WTC11 (cell line): ENCODE results near the gene DCAF5. TPM values are rescaled to one million over a fixed set of nuclear protein-coding genes. Genes with fewer than 3 reads are reported as not detected.

Experiments used
- ATAC-seq: fragments of 200-7000 bp; cut with Tn5 transposase; 2 replicates; pipeline ENCODE4 v1.10.0; 2021; ENCODE audit warnings: mild to moderate bottlenecking, moderate library complexity
- CTCF ChIA-PET: fragments of 300-600 bp; sonication (Branson Sonifier 250); formaldehyde crosslinking; loops from one replicate; lab custom pipeline; 2021; ENCODE audit warnings: antibody characterized with exemption; lab: Charles Lee
- POLR2A ChIA-PET: fragments of 350-600 bp; sonication (Branson Sonifier 250); formaldehyde crosslinking; loops from one replicate; lab custom pipeline; 2021; ENCODE audit warnings: antibody characterized with exemption; lab: Charles Lee
- DNase-seq: peaks from one replicate; pipeline ENCODE4 v3.0.0; 2021; ENCODE audit warnings: low spot score
- H3K27ac Mint-ChIP-seq: 2 replicates; pipeline ENCODE4 v1.8.0; 2021; ENCODE audit warnings: mixed read lengths
- H3K27me3 Mint-ChIP-seq: 2 replicates; pipeline ENCODE4 v1.8.0; 2021; ENCODE audit warnings: low read depth, mild to moderate bottlenecking, moderate library complexity, mixed read lengths
- H3K36me3 Mint-ChIP-seq: 2 replicates; pipeline ENCODE4 v1.8.0; 2021; ENCODE audit warnings: mixed read lengths
- H3K4me1 Mint-ChIP-seq: 2 replicates; pipeline ENCODE4 v1.8.0; 2022; ENCODE audit warnings: mixed read lengths
- H3K4me3 Mint-ChIP-seq: 2 replicates; pipeline ENCODE4 v1.8.0; 2021; ENCODE audit warnings: mild to moderate bottlenecking, moderate library complexity, mixed read lengths
- H3K9me3 Mint-ChIP-seq: 2 replicates; pipeline ENCODE4 v1.8.0; 2021; ENCODE audit warnings: mixed read lengths
- CREM ChIP-seq: sonication (generic); formaldehyde crosslinking; IDR thresholded peaks from 2 replicates; pipeline ENCODE4 v1.8.1; 2022; ENCODE audit warnings: mild to moderate bottlenecking, missing genetic modification reagents, moderate library complexity
- EMX1 ChIP-seq: fragments of 250-450 bp; sonication (Bioruptor Pico); IDR thresholded peaks from 2 replicates; pipeline ENCODE4 v1.8.0; 2021; ENCODE audit warnings: mild to moderate bottlenecking
- ESRRA ChIP-seq: sonication (generic); formaldehyde crosslinking; IDR thresholded peaks from 2 replicates; pipeline ENCODE4 v1.8.1; 2022; ENCODE audit warnings: mild to moderate bottlenecking, missing genetic modification reagents, borderline replicate concordance
- GABPB1 ChIP-seq: sonication (generic); formaldehyde crosslinking; IDR thresholded peaks from 2 replicates; pipeline ENCODE4 v1.8.1; 2023; ENCODE audit warnings: mild to moderate bottlenecking, missing genetic modification reagents
- GRHL2 ChIP-seq: fragments of 250-450 bp; sonication (Bioruptor Pico); IDR thresholded peaks from 2 replicates; pipeline ENCODE4 v1.8.0; 2022; ENCODE audit warnings: mild to moderate bottlenecking, moderate library complexity; ENCODE audit not compliant: insufficient replicate concordance, severe bottlenecking
- GTF2I ChIP-seq: fragments of 250-450 bp; sonication (Bioruptor Pico); conservative IDR thresholded peaks from 2 replicates; pipeline ENCODE4 v1.4.0; 2021; ENCODE audit warnings: mild to moderate bottlenecking
- IRF2 ChIP-seq: sonication (generic); formaldehyde crosslinking; IDR thresholded peaks from 2 replicates; pipeline ENCODE4 v1.8.0; 2022; ENCODE audit warnings: low read depth, missing genetic modification reagents, borderline replicate concordance
- MYBL2 ChIP-seq: sonication (generic); formaldehyde crosslinking; IDR thresholded peaks from 2 replicates; pipeline ENCODE4 v1.8.1; 2023; ENCODE audit warnings: mild to moderate bottlenecking, moderate library complexity, missing genetic modification reagents
- NFE2L1 ChIP-seq: sonication (generic); formaldehyde crosslinking; IDR thresholded peaks from 2 replicates; pipeline ENCODE4 v1.8.1; 2023; ENCODE audit warnings: missing genetic modification reagents
- NR3C1 ChIP-seq: sonication (generic); formaldehyde crosslinking; conservative IDR thresholded peaks from 2 replicates; pipeline ENCODE4 v1.8.1; 2023; ENCODE audit warnings: low read depth, mild to moderate bottlenecking, missing genetic modification reagents
- ZNF263 ChIP-seq: sonication (generic); formaldehyde crosslinking; IDR thresholded peaks from 2 replicates; pipeline ENCODE4 v1.8.1; 2022; ENCODE audit warnings: low read depth, mild to moderate bottlenecking, moderate library complexity, missing genetic modification reagents
- ZNF423 ChIP-seq: fragments of 250-450 bp; sonication (Bioruptor Pico); IDR thresholded peaks from 2 replicates; pipeline ENCODE4 v2.1.2; 2022; ENCODE audit warnings: mild to moderate bottlenecking, moderate library complexity
- total RNA-seq: library from RNA; stranded (reverse); gene quantifications from 3 replicates; pipeline ENCODE4 v1.2.3, GENCODE V29; 2021
- TF ChIP-seq, protein P1 (sequence below): fragments of 250-450 bp; sonication (Bioruptor Pico); IDR thresholded peaks from 2 replicates; pipeline ENCODE4 v1.9.0; 2021; ENCODE audit warnings: mild to moderate bottlenecking
- TF ChIP-seq, protein P2 (sequence below): fragments of 250-450 bp; sonication (Bioruptor Pico); IDR thresholded peaks from 2 replicates; pipeline ENCODE4 v2.1.2; 2022; ENCODE audit warnings: mild to moderate bottlenecking, moderate library complexity
- TF ChIP-seq, protein P3 (sequence below): fragments of 250-450 bp; sonication (Bioruptor Pico); IDR thresholded peaks from 2 replicates; pipeline ENCODE4 v1.9.0; 2021; ENCODE audit warnings: mild to moderate bottlenecking
- TF ChIP-seq, protein P4 (sequence below): fragments of 200-600 bp; IDR thresholded peaks from 2 replicates; pipeline ENCODE4 v1.8.0; 2022; ENCODE audit warnings: antibody characterized with exemption
- TF ChIP-seq, protein P5 (sequence below): sonication (generic); formaldehyde crosslinking; IDR thresholded peaks from 2 replicates; pipeline ENCODE4 v1.8.0; 2022; ENCODE audit warnings: mild to moderate bottlenecking, missing genetic modification reagents
- TF ChIP-seq, protein P6 (sequence below): sonication (generic); formaldehyde crosslinking; IDR thresholded peaks from 2 replicates; pipeline ENCODE4 v1.8.0; 2022; ENCODE audit warnings: mild to moderate bottlenecking, missing genetic modification reagents
- TF ChIP-seq, protein P7 (sequence below): sonication (generic); formaldehyde crosslinking; IDR thresholded peaks from 2 replicates; pipeline ENCODE4 v1.8.1; 2022; ENCODE audit warnings: low read depth, missing genetic modification reagents, borderline replicate concordance

The DCAF5 gene
- total RNA-seq, 1 experiment from 2014 or later: 30.3 TPM

DNA sequence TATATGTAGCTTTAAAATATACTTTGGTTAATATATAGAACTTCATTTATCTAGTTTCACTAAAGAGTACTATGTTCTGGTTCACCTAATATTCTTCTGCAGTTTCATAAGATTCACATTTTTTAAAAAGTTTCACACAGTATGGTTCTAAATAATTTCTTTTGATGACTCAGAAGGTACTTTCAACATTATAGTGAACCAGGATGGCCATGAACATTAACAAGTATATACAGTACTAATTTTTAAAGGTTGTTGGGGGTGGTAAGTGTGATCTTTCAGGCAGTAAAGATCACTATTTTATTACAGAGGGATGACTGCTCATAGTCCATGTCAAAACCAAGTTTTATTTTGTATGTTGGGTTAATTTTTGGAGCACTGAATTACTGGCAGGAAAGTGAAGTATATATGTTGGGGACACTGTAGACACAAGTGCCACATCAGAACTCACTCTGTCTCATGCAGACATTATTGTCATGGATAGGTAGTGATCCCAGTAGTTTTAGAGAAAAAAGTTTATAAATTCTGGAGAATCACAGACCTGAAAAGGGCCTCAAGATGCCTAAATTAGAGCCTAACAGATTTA, 60.0 kb downstream of the DCAF5 start:
- TF ChIP-seq GTF2I (CRISPR knock-in tag) (no peak), IRF2 (CRISPR knock-in tag) (no peak), ESRRA (CRISPR knock-in tag) (no peak), CREM (CRISPR knock-in tag) (no peak), NR3C1 (CRISPR knock-in tag) (no peak), ZNF423 (CRISPR knock-in tag) (no peak), GABPB1 (CRISPR knock-in tag) (no peak), EMX1 (CRISPR knock-in tag) (no peak), NFE2L1 (no peak), MYBL2 (no peak), ZNF263 (no peak), GRHL2 (no peak)
- TF ChIP-seq, protein P1, sequence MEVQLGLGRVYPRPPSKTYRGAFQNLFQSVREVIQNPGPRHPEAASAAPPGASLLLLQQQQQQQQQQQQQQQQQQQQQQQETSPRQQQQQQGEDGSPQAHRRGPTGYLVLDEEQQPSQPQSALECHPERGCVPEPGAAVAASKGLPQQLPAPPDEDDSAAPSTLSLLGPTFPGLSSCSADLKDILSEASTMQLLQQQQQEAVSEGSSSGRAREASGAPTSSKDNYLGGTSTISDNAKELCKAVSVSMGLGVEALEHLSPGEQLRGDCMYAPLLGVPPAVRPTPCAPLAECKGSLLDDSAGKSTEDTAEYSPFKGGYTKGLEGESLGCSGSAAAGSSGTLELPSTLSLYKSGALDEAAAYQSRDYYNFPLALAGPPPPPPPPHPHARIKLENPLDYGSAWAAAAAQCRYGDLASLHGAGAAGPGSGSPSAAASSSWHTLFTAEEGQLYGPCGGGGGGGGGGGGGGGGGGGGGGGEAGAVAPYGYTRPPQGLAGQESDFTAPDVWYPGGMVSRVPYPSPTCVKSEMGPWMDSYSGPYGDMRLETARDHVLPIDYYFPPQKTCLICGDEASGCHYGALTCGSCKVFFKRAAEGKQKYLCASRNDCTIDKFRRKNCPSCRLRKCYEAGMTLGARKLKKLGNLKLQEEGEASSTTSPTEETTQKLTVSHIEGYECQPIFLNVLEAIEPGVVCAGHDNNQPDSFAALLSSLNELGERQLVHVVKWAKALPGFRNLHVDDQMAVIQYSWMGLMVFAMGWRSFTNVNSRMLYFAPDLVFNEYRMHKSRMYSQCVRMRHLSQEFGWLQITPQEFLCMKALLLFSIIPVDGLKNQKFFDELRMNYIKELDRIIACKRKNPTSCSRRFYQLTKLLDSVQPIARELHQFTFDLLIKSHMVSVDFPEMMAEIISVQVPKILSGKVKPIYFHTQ: no peak
- TF ChIP-seq, protein P2, sequence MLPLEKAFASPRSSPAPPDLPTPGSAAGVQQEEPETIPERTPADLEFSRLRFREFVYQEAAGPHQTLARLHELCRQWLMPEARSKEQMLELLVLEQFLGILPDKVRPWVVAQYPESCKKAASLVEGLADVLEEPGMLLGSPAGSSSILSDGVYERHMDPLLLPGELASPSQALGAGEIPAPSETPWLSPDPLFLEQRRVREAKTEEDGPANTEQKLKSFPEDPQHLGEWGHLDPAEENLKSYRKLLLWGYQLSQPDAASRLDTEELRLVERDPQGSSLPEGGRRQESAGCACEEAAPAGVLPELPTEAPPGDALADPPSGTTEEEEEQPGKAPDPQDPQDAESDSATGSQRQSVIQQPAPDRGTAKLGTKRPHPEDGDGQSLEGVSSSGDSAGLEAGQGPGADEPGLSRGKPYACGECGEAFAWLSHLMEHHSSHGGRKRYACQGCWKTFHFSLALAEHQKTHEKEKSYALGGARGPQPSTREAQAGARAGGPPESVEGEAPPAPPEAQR: no peak
- TF ChIP-seq, protein P3, sequence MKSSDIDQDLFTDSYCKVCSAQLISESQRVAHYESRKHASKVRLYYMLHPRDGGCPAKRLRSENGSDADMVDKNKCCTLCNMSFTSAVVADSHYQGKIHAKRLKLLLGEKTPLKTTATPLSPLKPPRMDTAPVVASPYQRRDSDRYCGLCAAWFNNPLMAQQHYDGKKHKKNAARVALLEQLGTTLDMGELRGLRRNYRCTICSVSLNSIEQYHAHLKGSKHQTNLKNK (CRISPR knock-in tag): no peak
- TF ChIP-seq, protein P4, sequence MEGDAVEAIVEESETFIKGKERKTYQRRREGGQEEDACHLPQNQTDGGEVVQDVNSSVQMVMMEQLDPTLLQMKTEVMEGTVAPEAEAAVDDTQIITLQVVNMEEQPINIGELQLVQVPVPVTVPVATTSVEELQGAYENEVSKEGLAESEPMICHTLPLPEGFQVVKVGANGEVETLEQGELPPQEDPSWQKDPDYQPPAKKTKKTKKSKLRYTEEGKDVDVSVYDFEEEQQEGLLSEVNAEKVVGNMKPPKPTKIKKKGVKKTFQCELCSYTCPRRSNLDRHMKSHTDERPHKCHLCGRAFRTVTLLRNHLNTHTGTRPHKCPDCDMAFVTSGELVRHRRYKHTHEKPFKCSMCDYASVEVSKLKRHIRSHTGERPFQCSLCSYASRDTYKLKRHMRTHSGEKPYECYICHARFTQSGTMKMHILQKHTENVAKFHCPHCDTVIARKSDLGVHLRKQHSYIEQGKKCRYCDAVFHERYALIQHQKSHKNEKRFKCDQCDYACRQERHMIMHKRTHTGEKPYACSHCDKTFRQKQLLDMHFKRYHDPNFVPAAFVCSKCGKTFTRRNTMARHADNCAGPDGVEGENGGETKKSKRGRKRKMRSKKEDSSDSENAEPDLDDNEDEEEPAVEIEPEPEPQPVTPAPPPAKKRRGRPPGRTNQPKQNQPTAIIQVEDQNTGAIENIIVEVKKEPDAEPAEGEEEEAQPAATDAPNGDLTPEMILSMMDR: no peak
- TF ChIP-seq, protein P5, sequence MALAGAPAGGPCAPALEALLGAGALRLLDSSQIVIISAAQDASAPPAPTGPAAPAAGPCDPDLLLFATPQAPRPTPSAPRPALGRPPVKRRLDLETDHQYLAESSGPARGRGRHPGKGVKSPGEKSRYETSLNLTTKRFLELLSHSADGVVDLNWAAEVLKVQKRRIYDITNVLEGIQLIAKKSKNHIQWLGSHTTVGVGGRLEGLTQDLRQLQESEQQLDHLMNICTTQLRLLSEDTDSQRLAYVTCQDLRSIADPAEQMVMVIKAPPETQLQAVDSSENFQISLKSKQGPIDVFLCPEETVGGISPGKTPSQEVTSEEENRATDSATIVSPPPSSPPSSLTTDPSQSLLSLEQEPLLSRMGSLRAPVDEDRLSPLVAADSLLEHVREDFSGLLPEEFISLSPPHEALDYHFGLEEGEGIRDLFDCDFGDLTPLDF (CRISPR knock-in tag): no peak
- TF ChIP-seq, protein P6, sequence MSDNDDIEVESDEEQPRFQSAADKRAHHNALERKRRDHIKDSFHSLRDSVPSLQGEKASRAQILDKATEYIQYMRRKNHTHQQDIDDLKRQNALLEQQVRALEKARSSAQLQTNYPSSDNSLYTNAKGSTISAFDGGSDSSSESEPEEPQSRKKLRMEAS (CRISPR knock-in tag): no peak
- TF ChIP-seq, protein P7, sequence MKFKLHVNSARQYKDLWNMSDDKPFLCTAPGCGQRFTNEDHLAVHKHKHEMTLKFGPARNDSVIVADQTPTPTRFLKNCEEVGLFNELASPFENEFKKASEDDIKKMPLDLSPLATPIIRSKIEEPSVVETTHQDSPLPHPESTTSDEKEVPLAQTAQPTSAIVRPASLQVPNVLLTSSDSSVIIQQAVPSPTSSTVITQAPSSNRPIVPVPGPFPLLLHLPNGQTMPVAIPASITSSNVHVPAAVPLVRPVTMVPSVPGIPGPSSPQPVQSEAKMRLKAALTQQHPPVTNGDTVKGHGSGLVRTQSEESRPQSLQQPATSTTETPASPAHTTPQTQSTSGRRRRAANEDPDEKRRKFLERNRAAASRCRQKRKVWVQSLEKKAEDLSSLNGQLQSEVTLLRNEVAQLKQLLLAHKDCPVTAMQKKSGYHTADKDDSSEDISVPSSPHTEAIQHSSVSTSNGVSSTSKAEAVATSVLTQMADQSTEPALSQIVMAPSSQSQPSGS (CRISPR knock-in tag): no peak

More for the DNA sequence above, 60.0 kb downstream of the DCAF5 start:
- H3K27me3 Mint-ChIP-seq: no peaks in the 10 kb centered on the region
- no peak overlapping the region for H3K27ac Mint-ChIP-seq
- no peak overlapping the region for H3K4me3 Mint-ChIP-seq
- POLR2A ChIA-PET: no interaction called here
- CTCF ChIA-PET: interaction anchor here (0.7 to 2.1 kb wide), 3 partner anchors 37 to 181 kb away, joined by 3 to 6 read pairs (median 4); no protein-coding TSS in a partner anchor
- DNase-seq (no peak), ATAC-seq (no peak)
- H3K4me1 Mint-ChIP-seq: peaks cover 23% of the 10 kb centered on the region
- H3K36me3 Mint-ChIP-seq: peaks cover 7% of the 10 kb centered on the region
- no peaks in the 10 kb centered on the region for H3K9me3 Mint-ChIP-seq
